HG02981 (cell line): ENCODE data around the gene TMEM18.

Experiments
- ATAC-seq: cut with Tn5 transposase; IDR thresholded peaks from one replicate; pipeline ENCODE4 v1.9.1; 2021; ENCODE audit warnings: mild to moderate bottlenecking, moderate library complexity; ENCODE audit not compliant: unreplicated experiment

Gene TMEM18

GRCh38 chr2:673615-674320 is 3.4 kb downstream of the TMEM18 start:
- ATAC-seq = no peak

- ATAC-seq = no peak
Observed at GRCh38 chr2:673016-673415, 4.2 kb downstream of the TMEM18 start.

GRCh38 chr2:672606-672905 is 4.7 kb downstream of the TMEM18 start:
- no peak for ATAC-seq

GRCh38 chr2:671787-672605 is 5.2 kb downstream of the TMEM18 start:
- no peak for ATAC-seq

GRCh38 chr2:671072-671471 is 6.1 kb downstream of the TMEM18 start:
- no peak for ATAC-seq

- ATAC-seq = no peak
Observed at GRCh38 chr2:670637-671036, 6.6 kb downstream of the TMEM18 start.

GRCh38 chr2:669323-669722 is 7.9 kb downstream of the TMEM18 start:
- no peak for ATAC-seq

- no peak for ATAC-seq
Observed at GRCh38 chr2:668000-668398, 9.2 kb downstream of the TMEM18 start.

GRCh38 chr2:667332-667999 is 9.7 kb downstream of the TMEM18 start:
- no peak for ATAC-seq

- no peak for ATAC-seq
Observed at GRCh38 chr2:666441-666840, 10.8 kb downstream of the TMEM18 start.

GRCh38 chr2:665340-666073 is 11.7 kb downstream of the TMEM18 start:
- ATAC-seq = no peak

GRCh38 chr2:664063-664462 is 13.1 kb downstream of the TMEM18 start:
- ATAC-seq = no peak

- no peak for ATAC-seq
Observed at GRCh38 chr2:663221-663620, 14.0 kb downstream of the TMEM18 start.

GRCh38 chr2:661360-661635 is 15.9 kb downstream of the TMEM18 start:
- ATAC-seq = no peak

GRCh38 chr2:660586-661359 is 16.4 kb downstream of the TMEM18 start:
- no peak for ATAC-seq

- no peak for ATAC-seq
Observed at GRCh38 chr2:660029-660428, 17.2 kb downstream of the TMEM18 start.

- no peak for ATAC-seq
Observed at GRCh38 chr2:658426-658825, 18.8 kb downstream of the TMEM18 start.

- no peak for ATAC-seq
Observed at GRCh38 chr2:657766-658165, 19.4 kb downstream of the TMEM18 start.

- no peak for ATAC-seq
Observed at GRCh38 chr2:656676-657075, 20.5 kb downstream of the TMEM18 start.

GRCh38 chr2:655626-656025 is 21.6 kb downstream of the TMEM18 start:
- ATAC-seq = no peak

GRCh38 chr2:654896-655295 is 22.3 kb downstream of the TMEM18 start:
- ATAC-seq = no peak
